A549 treated with Mapracorat at 1 μM for 4 hours (cell line): Measurements from ENCODE around the gene RGS7BP. TPM values are rescaled to one million over a fixed set of nuclear protein-coding genes. Genes with fewer than 3 reads are reported as not detected.

ENCODE experiments used
- total RNA-seq: library from RNA; stranded (reverse); fragments of 200-300 nt; extraction: Qiagen RNA extraction; gene quantifications from 5 replicates; pipeline ENCODE4 v1.2.3, GENCODE V29; 2022

The RGS7BP gene
- not detected in 5 replicates for total RNA-seq

GRCh38 chr5:64505769-64506566, at the start of gene RGS7BP:
Gene RGS7BP, plus strand, starts transcription at chr5:64506015. Its CDS starts 610 bp downstream, at chr5:64506625.

Other genes with a start within 250 kb of the RGS7BP start
- not detected in 5 replicates for gene SHISAL2B, start 184.5 kb downstream of the RGS7BP start, total RNA-seq